ENCODE data around the gene DDX39A. TPM values are rescaled to one million over a fixed set of nuclear protein-coding genes. Genes with fewer than 3 reads are reported as not detected.

DDX39A gene
- total and polyA plus RNA-seq, 2 of the 8 experiments (the other 6 are each of a cell fraction or from before 2014, with no cell fraction given): 139 TPM

DNA sequence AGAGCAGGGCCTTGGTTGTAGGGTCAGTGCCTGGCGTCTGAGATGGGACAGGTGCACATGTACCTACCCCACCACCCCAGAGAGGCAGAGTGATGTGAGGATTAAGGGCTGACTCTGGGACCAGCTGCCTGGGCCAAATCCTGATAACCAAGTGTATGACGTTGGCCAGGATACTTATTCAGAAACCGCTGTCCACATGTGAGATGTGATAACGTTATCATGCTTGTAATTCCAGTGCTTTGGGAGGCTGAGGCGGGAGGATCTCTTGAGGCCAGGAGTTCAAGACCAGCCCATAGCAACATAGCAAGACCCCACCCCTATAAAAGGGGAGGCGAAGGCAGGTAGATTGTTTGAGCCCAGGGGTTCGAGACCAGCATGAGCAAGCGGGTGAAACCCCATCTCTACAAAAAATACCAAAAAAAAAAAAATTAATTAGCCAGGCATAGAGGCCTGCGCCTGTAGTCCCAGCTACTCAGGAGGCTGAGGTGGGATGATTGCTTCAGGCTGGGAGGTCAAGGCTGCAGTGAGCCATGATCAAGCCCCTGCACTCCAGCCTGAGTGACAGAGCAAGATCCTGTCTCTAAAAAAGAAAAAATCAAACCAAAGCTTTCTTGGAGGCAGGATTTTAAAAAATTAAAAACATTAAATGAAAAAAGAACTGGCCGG, 27.9 kb downstream of the DDX39A start (continued):
- TF ChIP-seq EP300 (IDR thresholded peaks at IDR 0.05; ENCODE audit: borderline replicate concordance in 1 of 2, low read depth in 2 of 2, low read length in 2 of 2) (no peak), CEBPB (IDR thresholded peaks at IDR 0.05; ENCODE audit: low read depth, low read length) (no peak), PHF8 (conservative IDR thresholded peaks at IDR 0.05; ENCODE audit: low read depth, low read length) (no peak), NANOG (IDR thresholded peaks at IDR 0.05; ENCODE audit: insufficient read depth, low read depth, low read length, poor library complexity, severe bottlenecking) (no peak), TEAD4 (IDR thresholded peaks at IDR 0.05; ENCODE audit: low read depth, low read length) (no peak)
- TF ChIP-seq, protein P1, sequence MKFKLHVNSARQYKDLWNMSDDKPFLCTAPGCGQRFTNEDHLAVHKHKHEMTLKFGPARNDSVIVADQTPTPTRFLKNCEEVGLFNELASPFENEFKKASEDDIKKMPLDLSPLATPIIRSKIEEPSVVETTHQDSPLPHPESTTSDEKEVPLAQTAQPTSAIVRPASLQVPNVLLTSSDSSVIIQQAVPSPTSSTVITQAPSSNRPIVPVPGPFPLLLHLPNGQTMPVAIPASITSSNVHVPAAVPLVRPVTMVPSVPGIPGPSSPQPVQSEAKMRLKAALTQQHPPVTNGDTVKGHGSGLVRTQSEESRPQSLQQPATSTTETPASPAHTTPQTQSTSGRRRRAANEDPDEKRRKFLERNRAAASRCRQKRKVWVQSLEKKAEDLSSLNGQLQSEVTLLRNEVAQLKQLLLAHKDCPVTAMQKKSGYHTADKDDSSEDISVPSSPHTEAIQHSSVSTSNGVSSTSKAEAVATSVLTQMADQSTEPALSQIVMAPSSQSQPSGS (IDR thresholded peaks at IDR 0.05; ENCODE audit: low read length): no peak

Data from H1 (cell line).